SJCRH30 (cell line): ENCODE results near the gene FHAD1. TPM values are rescaled to one million over a fixed set of nuclear protein-coding genes. Genes with fewer than 3 reads are reported as not detected.

Experiments used
- DNase-seq, 2 experiments: peaks; one replicate each; pipeline ENCODE4 v3.0.0-alpha.2; 2015 to 2020
- H3K27ac ChIP-seq: fragments of 250-450 bp; sonication (Bioruptor Pico); 2 replicates; pipeline ENCODE4 v1.5.1; 2020; ENCODE audit warnings: mild to moderate bottlenecking, moderate library complexity
- H3K27me3 ChIP-seq: fragments of 250-450 bp; sonication (Bioruptor Pico); 2 replicates; pipeline ENCODE4 v1.5.1; 2020; ENCODE audit warnings: mild to moderate bottlenecking, moderate library complexity
- H3K36me3 ChIP-seq: fragments of 250-450 bp; sonication (Bioruptor Pico); 2 replicates; pipeline ENCODE4 v1.5.1; 2020; ENCODE audit warnings: mild to moderate bottlenecking, moderate library complexity
- H3K4me1 ChIP-seq: fragments of 250-450 bp; sonication (Bioruptor Pico); 2 replicates; pipeline ENCODE4 v1.5.1; 2020; ENCODE audit warnings: mild to moderate bottlenecking, moderate library complexity
- H3K4me3 ChIP-seq: fragments of 250-450 bp; sonication (Bioruptor Pico); 2 replicates; pipeline ENCODE4 v1.5.1; 2020; ENCODE audit warnings: mild to moderate bottlenecking, moderate library complexity
- H3K9me3 ChIP-seq: fragments of 250-450 bp; sonication (Bioruptor Pico); replicated peaks from 2 replicates; pipeline ENCODE4 v1.5.1; 2020; ENCODE audit warnings: mild to moderate bottlenecking, moderate library complexity
- total RNA-seq: library from RNA; depleted of rRNA; stranded (reverse); fragments of >200 nt; shearing (Covaris generic); gene quantifications from 2 replicates; pipeline ENCODE4 v1.2.3, GENCODE V29; 2014

FHAD1 gene
- total RNA-seq, 1 experiment from 2014 or later = 1.7 TPM

DNA sequence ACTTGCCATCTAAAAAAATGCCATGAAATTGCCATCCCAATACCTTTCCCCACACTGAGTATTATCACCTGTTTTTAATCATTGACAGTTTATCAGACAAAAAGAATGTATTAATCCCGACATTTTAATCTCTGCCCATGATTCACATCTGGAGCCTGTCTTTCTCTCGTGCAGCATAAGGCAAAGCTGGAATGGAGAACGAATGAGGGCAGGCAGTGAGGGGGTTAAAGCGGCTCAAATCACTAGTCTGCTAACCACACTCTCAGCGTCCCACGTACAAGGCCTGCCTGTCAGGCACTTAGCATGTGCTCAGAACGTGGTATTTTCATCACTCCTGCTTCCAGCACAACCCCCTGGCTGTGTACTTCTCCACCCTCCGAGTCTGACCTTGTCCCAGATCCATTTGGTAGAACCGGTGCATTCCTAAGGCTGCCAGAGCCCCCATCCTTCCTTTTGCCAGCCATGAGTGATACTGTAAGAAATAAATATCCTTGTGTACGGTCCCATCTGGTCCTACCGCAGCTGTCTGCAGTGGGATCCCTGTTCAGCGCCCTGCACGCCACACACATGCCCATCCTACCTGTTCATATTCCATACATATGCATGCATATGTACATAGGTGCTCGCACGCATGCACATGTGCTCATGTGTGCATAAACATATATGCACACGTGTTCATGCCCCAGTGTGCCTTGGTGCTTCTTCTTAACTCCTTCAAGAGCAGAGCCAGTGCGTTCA is 34.6 kb upstream of the FHAD1 start:
- H3K4me1 ChIP-seq = peaks cover 8% of the 10 kb centered on the region; the same call in 1 of the 2 replicates
- H3K9me3 ChIP-seq = no peaks in the 10 kb centered on the region
- H3K27ac ChIP-seq = no peak overlapping the region
- H3K27me3 ChIP-seq = no peaks in the 10 kb centered on the region
- H3K36me3 ChIP-seq = no peaks in the 10 kb centered on the region; the same call in none of the 2 replicates
- DNase-seq = no peak
- no peak overlapping the region for H3K4me3 ChIP-seq

DNA sequence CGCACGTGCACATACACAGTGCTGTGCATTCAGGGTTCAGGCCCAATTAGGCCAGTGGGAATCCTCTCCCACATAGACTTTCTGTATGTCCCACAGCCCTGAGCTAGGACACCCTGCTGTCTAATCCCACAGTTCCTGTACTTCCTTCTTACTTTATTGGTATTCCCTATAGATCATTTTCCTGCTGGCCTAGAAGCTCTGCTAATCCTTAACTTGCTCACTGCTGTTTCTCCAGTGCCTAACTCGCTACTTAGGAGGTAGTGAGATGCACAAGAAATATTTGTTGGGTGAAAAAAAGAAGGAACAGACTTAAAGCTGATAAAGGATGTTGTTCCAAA is 34.1 kb upstream of the FHAD1 start:
- Histone ChIP-seq H3K27me3 (no peaks in the 10 kb centered on the region), H3K4me1 (peaks cover 8% of the 10 kb centered on the region; the same call in 1 of the 2 replicates), H3K36me3 (no peaks in the 10 kb centered on the region; the same call in none of the 2 replicates), H3K4me3 (no peak overlapping the region), H3K9me3 (no peaks in the 10 kb centered on the region), H3K27ac (no peak overlapping the region)
- DNase-seq = peak in 1 of 2 experiments; percentile 31

DNA sequence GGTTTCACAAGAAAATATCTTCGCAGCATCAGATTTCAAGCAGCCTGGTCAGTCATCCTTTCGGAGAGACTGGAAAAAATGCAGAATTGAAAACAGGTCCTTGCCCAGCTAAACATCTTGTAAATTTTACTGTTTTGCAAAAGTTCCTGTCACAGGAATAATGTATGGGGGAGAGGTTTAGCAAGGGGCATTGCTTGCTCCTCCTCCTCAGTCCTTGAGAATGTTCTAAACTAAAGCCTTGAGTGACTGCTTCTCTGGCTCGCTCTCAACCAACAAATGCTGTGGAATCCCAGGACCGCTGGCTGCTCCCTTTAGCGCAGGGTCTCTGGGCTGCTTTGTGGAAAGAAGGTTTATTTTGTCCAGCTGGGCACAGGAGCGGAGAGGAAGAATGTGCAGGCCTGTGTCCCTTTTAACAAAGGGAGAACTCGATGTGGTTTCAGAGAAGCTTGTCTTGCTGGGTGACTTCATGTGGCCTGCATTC is 33.6 kb upstream of the FHAD1 start:
- no peaks in the 10 kb centered on the region for H3K27me3 ChIP-seq
- peaks cover 2% of the 10 kb centered on the region for H3K36me3 ChIP-seq
- H3K4me3 ChIP-seq = no peak overlapping the region
- DNase-seq = no peak
- 0 out of 2 replicates have a peak, but pooled peaks cover 3% of the 10 kb centered on the region for H3K9me3 ChIP-seq
- H3K4me1 ChIP-seq = peaks cover 8% of the 10 kb centered on the region; the same call in 1 of the 2 replicates
- no peak overlapping the region for H3K27ac ChIP-seq

DNA sequence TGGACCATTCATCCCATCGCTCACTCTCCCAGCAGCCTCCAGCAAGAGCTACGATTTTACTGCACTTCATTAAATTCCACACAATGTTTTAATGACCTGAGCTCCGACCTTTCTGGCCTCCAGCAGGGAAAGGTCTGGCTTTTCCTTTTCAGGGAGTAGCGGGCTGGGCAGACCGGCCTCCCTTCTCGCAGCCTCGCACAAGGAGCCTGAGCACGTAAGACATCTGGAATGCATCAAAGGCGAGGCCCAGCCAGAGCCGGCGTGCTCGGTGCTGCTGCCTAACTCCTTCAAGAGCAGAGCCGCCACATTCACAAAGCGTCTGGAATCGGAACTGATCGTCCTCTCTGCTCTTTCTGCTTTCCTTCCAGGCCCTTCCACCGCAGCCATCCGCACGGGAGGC is 32.5 kb upstream of the FHAD1 start:
- Histone ChIP-seq H3K36me3 (peaks cover 12% of the 10 kb centered on the region), H3K4me1 (peaks cover 8% of the 10 kb centered on the region; the same call in 1 of the 2 replicates), H3K27me3 (no peaks in the 10 kb centered on the region), H3K9me3 (0 out of 2 replicates have a peak, but pooled peaks cover 3% of the 10 kb centered on the region), H3K27ac (no peak overlapping the region), H3K4me3 (no peak overlapping the region)
- DNase-seq = no peak

DNA sequence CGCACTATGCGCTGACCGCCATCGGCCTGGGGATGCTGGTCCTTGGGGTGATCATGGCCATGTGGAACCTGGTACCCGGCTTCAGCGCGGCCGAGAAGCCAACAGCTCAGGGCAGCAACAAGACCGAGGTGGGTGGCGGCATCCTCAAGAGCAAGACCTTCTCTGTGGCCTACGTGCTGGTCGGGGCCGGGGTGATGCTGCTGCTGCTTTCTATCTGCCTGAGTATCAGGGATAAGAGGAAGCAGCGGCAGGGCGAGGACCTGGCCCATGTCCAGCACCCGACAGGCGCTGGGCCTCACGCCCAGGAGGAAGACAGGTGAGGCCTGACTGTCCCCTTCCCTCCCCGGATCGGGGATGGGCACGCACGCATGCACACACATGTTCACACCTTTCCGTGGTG is 31.9 kb upstream of the FHAD1 start:
- no peak overlapping the region for H3K27ac ChIP-seq
- no peak for DNase-seq
- H3K9me3 ChIP-seq = 0 out of 2 replicates have a peak, but pooled peaks cover 3% of the 10 kb centered on the region
- no peaks in the 10 kb centered on the region for H3K27me3 ChIP-seq
- no peak overlapping the region for H3K4me3 ChIP-seq
- peaks cover 8% of the 10 kb centered on the region; the same call in 1 of the 2 replicates for H3K4me1 ChIP-seq
- peaks cover 16% of the 10 kb centered on the region for H3K36me3 ChIP-seq

DNA sequence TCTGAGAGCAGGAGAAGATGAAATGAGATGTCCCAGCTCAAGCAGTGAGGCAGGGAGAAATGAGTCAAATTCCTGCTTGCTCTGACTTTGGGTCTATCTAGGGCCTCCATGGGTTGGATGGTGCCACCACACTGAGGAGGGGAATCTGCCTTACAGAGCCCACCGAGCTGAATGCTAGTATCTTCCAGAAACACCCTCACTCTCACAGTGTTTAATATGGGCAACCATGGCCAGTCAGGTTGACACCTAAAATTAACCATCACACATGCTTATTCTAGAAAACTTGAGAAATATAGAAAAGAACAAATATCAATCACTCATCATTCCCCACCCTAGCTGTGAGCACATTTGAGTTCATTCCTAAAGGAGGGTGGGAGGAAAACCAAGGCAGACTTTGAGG is 29.4 kb upstream of the FHAD1 start:
- Histone ChIP-seq H3K27ac (no peak overlapping the region), H3K9me3 (0 out of 2 replicates have a peak, but pooled peaks cover 3% of the 10 kb centered on the region), H3K4me1 (peaks cover 5% of the 10 kb centered on the region; the same call in 1 of the 2 replicates), H3K36me3 (peaks cover 16% of the 10 kb centered on the region; the same call in 1 of the 2 replicates), H3K27me3 (no peaks in the 10 kb centered on the region), H3K4me3 (no peak overlapping the region)
- no peak for DNase-seq

DNA sequence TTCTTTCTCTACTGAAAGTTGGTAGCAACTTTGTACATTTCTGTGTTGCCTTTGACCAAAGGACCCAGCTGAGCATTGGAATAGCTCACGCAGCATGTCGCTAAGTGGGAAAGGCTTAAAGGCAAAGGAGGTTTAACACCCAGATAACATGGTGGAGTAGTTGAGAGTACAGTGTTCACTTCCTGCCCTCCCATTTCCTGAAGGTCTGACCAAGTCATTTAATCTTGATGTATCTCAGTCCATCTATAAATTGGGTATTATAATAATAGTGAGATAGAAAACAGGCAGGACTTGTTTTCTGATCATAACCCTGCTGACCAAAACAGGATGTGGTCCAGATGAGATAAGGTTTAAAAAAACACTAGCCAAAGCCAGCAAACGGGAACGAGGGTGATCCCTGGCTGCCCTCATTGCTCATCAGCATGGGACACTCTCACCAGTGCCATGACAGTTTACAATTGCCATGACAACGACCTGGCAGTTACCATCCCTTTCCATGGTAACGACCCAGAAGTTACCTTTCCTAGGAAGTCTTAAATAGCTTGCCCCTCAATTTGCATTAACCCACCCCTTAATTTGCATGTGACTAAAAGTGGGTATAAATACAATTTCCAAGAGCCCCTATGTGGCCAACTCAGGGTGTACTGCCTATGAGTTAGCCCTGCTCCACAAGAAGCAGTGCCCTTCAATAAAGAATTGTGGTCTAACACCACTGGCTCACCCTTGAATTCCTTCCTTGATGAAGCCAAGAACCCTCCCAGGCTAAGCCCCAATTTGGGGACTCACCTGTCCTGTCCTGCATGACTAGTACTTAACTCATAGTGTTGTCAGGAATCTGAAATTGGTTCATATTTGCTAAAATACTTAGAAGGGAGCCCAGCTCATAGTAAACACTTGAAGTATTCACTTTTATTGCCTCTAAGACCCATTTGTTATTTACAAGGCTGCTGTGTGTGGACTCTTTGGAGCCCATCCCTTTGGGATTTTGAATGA is 28.4 kb upstream of the FHAD1 start:
- no peak overlapping the region for H3K27ac ChIP-seq
- H3K4me3 ChIP-seq = no peak overlapping the region
- DNase-seq = no peak
- no peaks in the 10 kb centered on the region for H3K4me1 ChIP-seq
- peaks cover 16% of the 10 kb centered on the region; the same call in 1 of the 2 replicates for H3K36me3 ChIP-seq
- H3K9me3 ChIP-seq = 0 out of 2 replicates have a peak, but pooled peaks cover 3% of the 10 kb centered on the region
- H3K27me3 ChIP-seq = no peaks in the 10 kb centered on the region

DNA sequence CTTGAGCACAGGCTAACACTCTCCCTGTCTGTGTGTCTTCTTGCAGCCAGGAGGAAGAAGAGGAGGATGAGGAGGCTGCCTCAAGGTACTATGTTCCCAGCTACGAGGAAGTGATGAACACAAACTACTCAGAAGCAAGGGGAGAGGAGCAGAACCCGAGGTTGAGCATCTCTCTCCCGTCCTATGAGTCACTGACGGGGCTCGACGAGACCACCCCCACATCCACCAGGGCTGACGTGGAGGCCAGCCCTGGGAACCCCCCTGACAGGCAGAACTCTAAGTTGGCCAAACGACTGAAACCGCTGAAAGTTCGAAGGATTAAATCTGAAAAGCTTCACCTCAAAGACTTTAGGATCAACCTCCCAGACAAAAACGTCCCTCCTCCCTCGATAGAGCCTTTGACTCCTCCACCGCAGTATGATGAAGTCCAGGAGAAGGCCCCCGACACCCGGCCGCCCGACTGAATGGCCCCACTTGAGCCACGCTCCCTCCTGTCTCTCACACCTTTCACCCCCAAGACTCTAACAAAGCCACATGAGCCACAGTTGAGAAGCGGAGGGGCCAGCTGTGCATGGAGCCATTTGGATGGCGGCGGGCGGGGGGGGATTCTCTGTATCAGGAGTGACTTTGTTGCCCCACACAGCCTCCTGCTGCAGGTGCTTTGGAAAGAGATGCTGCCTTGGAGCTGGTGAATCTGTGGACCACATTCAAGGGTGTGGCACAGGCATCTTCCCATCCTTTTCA is 27.6 kb upstream of the FHAD1 start:
- Histone ChIP-seq H3K36me3 (peaks cover 16% of the 10 kb centered on the region; the same call in 1 of the 2 replicates), H3K27ac (no peak overlapping the region), H3K4me3 (no peak overlapping the region), H3K27me3 (no peaks in the 10 kb centered on the region), H3K9me3 (0 out of 2 replicates have a peak, but pooled peaks cover 3% of the 10 kb centered on the region), H3K4me1 (no peaks in the 10 kb centered on the region)
- no peak for DNase-seq

DNA sequence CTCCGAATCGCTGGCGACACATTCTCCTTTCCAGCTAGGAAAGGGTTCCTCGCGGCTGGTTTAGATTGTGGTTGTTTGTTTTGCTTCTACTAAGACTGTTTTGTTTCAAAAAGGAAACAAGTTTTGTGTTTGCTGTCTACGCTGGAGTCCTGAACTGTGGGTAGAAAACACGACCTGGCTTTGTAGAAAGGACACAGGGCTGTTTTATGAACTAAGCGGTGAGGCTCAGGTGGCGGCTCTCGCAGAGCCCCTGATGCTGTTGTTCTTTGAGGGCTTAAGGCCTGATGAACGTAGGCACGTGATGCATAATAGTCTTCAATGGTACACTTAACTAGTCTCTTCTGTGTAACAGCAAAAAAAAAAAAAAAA is 27.0 kb upstream of the FHAD1 start:
- Histone ChIP-seq H3K27ac (no peak overlapping the region), H3K36me3 (peaks cover 16% of the 10 kb centered on the region; the same call in 1 of the 2 replicates), H3K9me3 (0 out of 2 replicates have a peak, but pooled peaks cover 3% of the 10 kb centered on the region), H3K4me1 (no peaks in the 10 kb centered on the region), H3K4me3 (no peak overlapping the region), H3K27me3 (no peaks in the 10 kb centered on the region)
- DNase-seq = no peak

DNA sequence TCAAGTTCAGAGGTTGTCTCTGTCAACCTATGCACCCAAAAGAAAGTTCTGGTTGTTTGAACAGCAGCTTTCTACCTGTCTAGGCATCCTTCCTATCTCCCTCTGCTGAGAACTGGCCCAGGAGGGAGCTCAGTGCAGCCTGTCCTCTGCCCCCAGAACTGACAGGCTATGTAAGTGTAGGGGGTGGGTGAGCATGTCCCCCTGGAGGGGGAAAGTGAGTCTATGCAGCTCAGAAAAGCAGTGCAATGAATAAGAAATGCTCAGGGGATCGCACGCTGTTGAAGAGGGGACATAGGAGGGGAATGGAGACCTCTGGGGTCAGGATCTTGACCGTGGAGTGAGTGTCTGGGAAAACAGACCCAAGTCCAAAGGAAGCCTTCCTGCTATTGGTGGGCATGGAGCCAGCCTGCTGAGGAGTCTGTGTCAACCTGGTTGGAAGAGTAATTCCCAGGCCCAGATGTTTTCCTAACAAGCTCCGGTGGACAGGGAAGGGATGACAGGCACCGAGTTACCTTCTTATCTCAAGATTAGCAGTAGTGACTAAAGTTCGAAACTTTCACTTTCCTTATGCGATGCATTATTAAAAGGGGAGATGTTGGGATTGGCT is 26.1 kb upstream of the FHAD1 start:
- Histone ChIP-seq H3K4me1 (no peaks in the 10 kb centered on the region), H3K27ac (no peak overlapping the region), H3K4me3 (no peak overlapping the region), H3K9me3 (0 out of 2 replicates have a peak, but pooled peaks cover 3% of the 10 kb centered on the region), H3K36me3 (peaks cover 16% of the 10 kb centered on the region; the same call in 1 of the 2 replicates), H3K27me3 (no peaks in the 10 kb centered on the region)
- DNase-seq = no peak

DNA sequence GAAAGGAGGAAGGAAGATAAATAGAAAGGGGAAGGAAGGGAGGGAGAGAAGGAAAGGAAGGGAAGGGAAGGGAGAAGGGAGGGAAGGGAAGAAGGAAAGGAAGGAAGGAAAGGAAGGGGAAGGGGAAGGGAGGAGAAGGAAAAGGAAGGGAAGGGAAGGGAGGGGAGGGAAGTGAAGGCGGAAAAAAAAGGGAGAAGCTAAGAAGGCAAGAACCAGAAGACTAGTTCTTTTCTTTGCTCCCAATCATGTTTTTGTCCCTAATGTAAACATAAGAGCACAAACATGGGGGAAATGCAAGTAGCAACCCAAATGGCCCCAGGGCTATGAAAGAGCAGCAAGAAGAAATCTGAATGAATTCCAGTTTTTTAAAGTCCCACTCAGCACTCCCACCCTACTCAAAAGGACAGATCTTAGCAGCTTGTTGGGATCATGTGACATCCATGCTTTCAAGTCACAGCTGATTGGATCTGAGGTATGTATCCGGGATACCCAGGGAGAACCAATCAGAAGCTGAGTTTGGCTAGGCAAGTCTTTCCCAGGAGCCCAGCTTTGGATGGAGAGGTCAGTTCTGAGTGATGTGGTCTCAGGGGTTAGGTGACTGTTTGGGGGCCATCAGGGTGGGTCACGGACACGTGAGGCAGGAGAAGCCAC is 24.2 kb upstream of the FHAD1 start:
- no peak for DNase-seq
- 0 out of 2 replicates have a peak, but pooled peaks cover 3% of the 10 kb centered on the region for H3K9me3 ChIP-seq
- H3K4me3 ChIP-seq = no peak overlapping the region
- H3K36me3 ChIP-seq = peaks cover 16% of the 10 kb centered on the region; the same call in 1 of the 2 replicates
- no peaks in the 10 kb centered on the region for H3K27me3 ChIP-seq
- no peak overlapping the region for H3K27ac ChIP-seq
- no peaks in the 10 kb centered on the region for H3K4me1 ChIP-seq

DNA sequence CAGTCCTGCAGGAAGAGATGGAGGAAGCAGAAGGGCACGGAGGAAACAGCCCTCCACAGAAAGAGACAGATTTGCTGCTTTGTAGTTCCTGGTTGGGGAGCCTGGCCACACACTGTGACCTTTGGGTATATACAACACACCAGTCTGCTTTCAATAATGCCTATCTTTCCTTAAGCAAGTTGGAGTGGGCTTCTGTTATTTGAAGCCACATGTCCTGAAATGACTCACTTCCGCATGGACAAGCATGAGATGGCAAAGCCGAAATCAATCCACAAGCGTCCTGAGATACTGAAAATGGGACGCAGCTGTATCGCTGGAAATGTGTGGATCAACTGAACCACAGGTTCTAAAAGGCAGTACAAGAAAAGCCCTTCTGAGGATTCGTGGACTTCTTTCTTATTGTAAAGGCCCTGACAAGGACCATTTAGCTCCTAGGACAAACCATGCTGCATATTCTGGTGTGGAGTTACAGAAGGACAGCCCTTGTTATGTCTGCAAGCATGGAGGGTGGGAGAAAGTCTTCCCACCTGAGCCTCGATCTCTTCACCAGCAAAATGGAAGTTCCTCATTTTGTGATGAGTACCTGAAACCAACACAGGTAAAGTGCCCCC is 22.7 kb upstream of the FHAD1 start:
- Histone ChIP-seq H3K9me3 (no peaks in the 10 kb centered on the region), H3K4me1 (no peaks in the 10 kb centered on the region), H3K27ac (no peak overlapping the region), H3K27me3 (0 out of 2 replicates have a peak, but pooled peaks cover 4% of the 10 kb centered on the region), H3K4me3 (no peak overlapping the region), H3K36me3 (peaks cover 6% of the 10 kb centered on the region; the same call in 1 of the 2 replicates)
- DNase-seq = no peak

DNA sequence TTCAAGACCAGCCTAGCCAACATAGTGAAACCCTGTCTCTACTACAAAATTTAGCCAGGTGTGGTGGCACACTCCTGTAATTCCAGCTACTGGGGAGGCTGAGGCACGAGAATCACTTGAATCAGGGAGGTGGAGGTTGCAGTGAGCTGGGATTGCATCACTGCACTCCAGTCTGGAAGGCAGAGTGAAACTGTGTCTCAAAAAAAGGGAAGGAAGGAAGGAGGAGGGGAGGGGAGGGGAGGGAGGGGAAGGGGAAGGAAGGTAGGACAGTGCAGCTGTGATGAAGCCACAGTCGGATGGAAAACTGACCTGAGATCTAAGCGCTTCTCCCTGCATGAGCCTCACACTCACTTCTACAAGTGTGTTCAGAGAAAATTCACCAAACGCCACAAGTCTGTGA is 22.0 kb upstream of the FHAD1 start:
- Histone ChIP-seq H3K27me3 (0 out of 2 replicates have a peak, but pooled peaks cover 4% of the 10 kb centered on the region), H3K4me1 (no peaks in the 10 kb centered on the region), H3K9me3 (no peaks in the 10 kb centered on the region), H3K27ac (no peak overlapping the region), H3K36me3 (0 out of 2 replicates have a peak, but pooled peaks cover under 1% of the 10 kb centered on the region), H3K4me3 (no peak overlapping the region)
- no peak for DNase-seq
